K562 (cell line): ENCODE results near the gene BAIAP2. TPM values are rescaled to one million over a fixed set of nuclear protein-coding genes. Genes with fewer than 3 reads are reported as not detected.
A peak's percentile ranks its signal among the peaks of the same experiment; 100 is the strongest.

Experiments used
- ATAC-seq: fragments of 200-7000 bp; cut with Tn5 transposase; 3 replicates; pipeline ENCODE4 v1.9.1; 2020; ENCODE audit warnings: moderate library complexity
- BruUV-seq: library from RNA; stranded (reverse); fragments of 400-500 nt; replicated peaks from 2 replicates; lab custom pipeline; 2021; lab: Mats Ljungman, UMichigan
- CTCF ChIA-PET: fragments of 300-600 bp; formaldehyde crosslinking; extraction: SDS; loops from one replicate; lab custom pipeline; 2021; ENCODE audit warnings: low intra/inter-chr PET ratio; lab: Yijun Ruan, JAX
- POLR2A ChIA-PET: fragments of 300-600, 350-650 bp; sonication (Branson Sonifier 250); formaldehyde crosslinking; extraction: SDS; loops from one replicate; lab custom pipeline; 2021; ENCODE audit warnings: antibody characterized with exemption, inconsistent platforms; lab: Yijun Ruan, JAX
- DNase-seq, 4 experiments: peaks; one replicate each; pipeline versions ENCODE4 v3.0.0 to v3.0.0-alpha.2; 2011 to 2018; ENCODE audit warnings: low spot score in 3 of 4, mixed read lengths in 3 of 4; ENCODE audit errors: extremely low read depth in 1 of 4
- FAIRE-seq: peaks from 2 replicates; lab custom pipeline; 2011; peaks lifted over from hg19 to GRCh38; lab: Jason Lieb, UNC
- H2AFZ ChIP-seq: 2 replicates; pipeline ENCODE4 v1.6.0; 2011; ENCODE audit warnings: low read depth, low read length, control low read depth, inconsistent platforms
- H3K27ac ChIP-seq: fragments of 200-600 bp; 3 replicates; pipeline ENCODE4 v1.8.0; 2011; ENCODE audit warnings: low read depth, mild to moderate bottlenecking, control low read depth, inconsistent platforms, low read length, moderate library complexity, mixed read lengths; ENCODE audit errors: extremely low read depth
- H3K27me3 ChIP-seq, 2 experiments: fragments of 300-600 bp in 1 of 2; 2 replicates in 1 of 2; 3 replicates in 1 of 2; pipeline versions ENCODE4 v1.6.0 to v1.8.0; 2011; ENCODE audit warnings: inconsistent platforms in 2 of 2, low read length in 2 of 2, mild to moderate bottlenecking in 1 of 2, mixed read lengths in 1 of 2, moderate library complexity in 1 of 2; ENCODE audit not compliant: control insufficient read depth in 2 of 2, insufficient read depth in 2 of 2
- H3K36me3 ChIP-seq: fragments of 300-600 bp; 3 replicates; pipeline ENCODE4 v1.8.0; 2011; ENCODE audit warnings: mild to moderate bottlenecking, low read length, inconsistent platforms; ENCODE audit not compliant: control insufficient read depth, insufficient read depth
- H3K4me1 ChIP-seq, 2 experiments: fragments of 200-600 bp in 1 of 2; replicated peaks in 1 of 2; 2 replicates in 1 of 2; 3 replicates in 1 of 2; pipeline versions ENCODE4 v1.5.1 to v1.8.0; 2011; ENCODE audit warnings: inconsistent platforms in 2 of 2, low read length in 2 of 2, mild to moderate bottlenecking in 1 of 2, mixed read lengths in 1 of 2, moderate library complexity in 1 of 2; ENCODE audit not compliant: control insufficient read depth in 2 of 2, insufficient read depth in 2 of 2
- H3K4me2 ChIP-seq: 2 replicates; pipeline ENCODE4 v1.6.1; 2011; ENCODE audit warnings: low read length, control low read depth, inconsistent platforms, mixed read lengths; ENCODE audit not compliant: insufficient read depth
- H3K4me3 ChIP-seq: fragments of 200-600 bp; sonication (generic), shearing (Covaris generic); 2 replicates; pipeline ENCODE4 v1.5.1; 2016; ENCODE audit warnings: control low read depth, inconsistent platforms
- H3K79me2 ChIP-seq: fragments of 200-600 bp; 3 replicates; pipeline ENCODE4 v1.8.0; 2011; ENCODE audit warnings: low read length, inconsistent platforms; ENCODE audit not compliant: control insufficient read depth, insufficient read depth
- H3K9ac ChIP-seq, 2 experiments: 2 replicates each; pipeline versions ENCODE4 v1.6.0 to v1.6.1; 2011; ENCODE audit warnings: low read depth in 2 of 2, low read length in 2 of 2, control low read depth in 1 of 2, inconsistent platforms in 1 of 2, mild to moderate bottlenecking in 1 of 2, mixed read lengths in 1 of 2; ENCODE audit not compliant: insufficient read depth in 1 of 2
- H3K9me1 ChIP-seq: one replicate; pipeline ENCODE4 v1.6.0; 2011; ENCODE audit warnings: inconsistent platforms, mild to moderate bottlenecking, low read length, moderate library complexity; ENCODE audit not compliant: control insufficient read depth, insufficient read depth
- H3K9me3 ChIP-seq: replicated peaks from 2 replicates; pipeline ENCODE4 v1.5.1; 2011; ENCODE audit warnings: low read depth, low read length, inconsistent platforms; ENCODE audit not compliant: control insufficient read depth, insufficient read depth
- H4K20me1 ChIP-seq: replicated peaks from 2 replicates; pipeline ENCODE4 v1.6.1; 2011; ENCODE audit warnings: low read length, inconsistent platforms, mixed read lengths; ENCODE audit not compliant: control insufficient read depth, insufficient read depth
- DDX20 ChIP-seq: fragments of 450-650 bp; IDR thresholded peaks from 2 replicates; pipeline ENCODE4 v1.6.1; 2016; ENCODE audit warnings: missing genetic modification characterization, low read depth, mild to moderate bottlenecking, missing compliant biosample characterization, moderate library complexity
- DNMT1 ChIP-seq: fragments of 450-650 bp; IDR thresholded peaks from 2 replicates; pipeline ENCODE4 v1.6.1; 2016; ENCODE audit warnings: antibody characterized with exemption, mild to moderate bottlenecking
- ETS1 ChIP-seq: conservative IDR thresholded peaks from 2 replicates; pipeline ENCODE4 v1.6.1; 2011; ENCODE audit warnings: low read depth, mild to moderate bottlenecking, low read length; ENCODE audit not compliant: control insufficient read depth
- HDAC8 ChIP-seq: fragments of 450-650 bp; IDR thresholded peaks from 2 replicates; pipeline ENCODE4 v1.6.1; 2016; ENCODE audit warnings: mild to moderate bottlenecking, missing genetic modification characterization, moderate library complexity, missing compliant biosample characterization
- HEY1 ChIP-seq: fragments of 250-450 bp; sonication (Bioruptor Pico); IDR thresholded peaks from 2 replicates; pipeline ENCODE4 v1.5.0; 2020; ENCODE audit warnings: mild to moderate bottlenecking, moderate library complexity, borderline replicate concordance
- HNRNPK ChIP-seq: fragments of 200-400 bp; formaldehyde crosslinking; IDR thresholded peaks from one replicate; pipeline ENCODE4 v1.6.1; 2018; ENCODE audit warnings: mild to moderate bottlenecking, low read depth, low read length; ENCODE audit not compliant: poor library complexity, severe bottlenecking
- POLR2G ChIP-seq: fragments of 200-400 bp; formaldehyde crosslinking; IDR thresholded peaks from 2 replicates; pipeline ENCODE4 v1.6.1; 2017; ENCODE audit warnings: low read depth, mild to moderate bottlenecking, antibody characterized with exemption, low read length, moderate library complexity
- THRB ChIP-seq: fragments of 450-650 bp; formaldehyde crosslinking; conservative IDR thresholded peaks from 2 replicates; pipeline ENCODE4 v1.4.0; 2022; ENCODE audit warnings: mild to moderate bottlenecking, missing genetic modification characterization
- ZNF395 ChIP-seq: fragments of 200-800 bp; sonication (Bioruptor generic); IDR thresholded peaks from 2 replicates; pipeline ENCODE4 v1.6.1; 2017; ENCODE audit warnings: missing genetic modification characterization, missing compliant biosample characterization
- ZNF445 ChIP-seq: fragments of 250-450 bp; sonication (Bioruptor Pico); IDR thresholded peaks from 2 replicates; pipeline ENCODE4 v1.4.0; 2020; ENCODE audit warnings: low read depth, mild to moderate bottlenecking, moderate library complexity
- ZNF551 ChIP-seq: fragments of 250-450 bp; sonication (Bioruptor Pico); IDR thresholded peaks from 2 replicates; pipeline ENCODE4 v1.5.0; 2021; ENCODE audit warnings: mild to moderate bottlenecking, moderate library complexity
- WGBS: fragments of 100-300 bp; shearing (Covaris generic); methylation state at CpG from one replicate; pipeline ENCODE4 v1.1.6; 2016; ENCODE audit warnings: low coverage, mixed read lengths; ENCODE audit not compliant: insufficient coverage; ENCODE audit errors: missing lambda C conversion rate; 5-methylcytosine and 5-hydroxymethylcytosine counted together
- in situ Hi-C: fragments of 300-500 bp; cut with MboI; formaldehyde crosslinking; loops from 4 replicates; pipeline ENCODE4 v1.15.0; 2018; ENCODE audit warnings: inconsistent platforms, mixed read lengths
- intact Hi-C: fragments of 100-400 bp; cut with micrococcal nuclease; formaldehyde crosslinking; loops from 2 replicates; pipeline ENCODE4 v1.14.2; 2022
- polyA plus RNA-seq, 8 experiments: library from polyadenylated mRNA; depleted of rRNA in 4 of 8; stranded (reverse) in 5 of 8; unstranded in 3 of 8; fragments of >200 nt; fragmentation: Nextera tagmentation in 2 of 8; fragmentation: Illumina TruSeq in 1 of 8; extraction: Ambion mirVana in 2 of 8; extraction: Trizol in 1 of 8; gene quantifications; 2 replicates each; pipeline versions ENCODE4 v1.2.1 to v1.2.3, GENCODE V29; 2011 to 2014; ENCODE audit warnings: inconsistent platforms in 1 of 8, missing spikeins in 1 of 8
- total RNA-seq, 7 experiments: library from RNA; depleted of rRNA in 6 of 7; stranded (reverse); fragments of >200 nt in 6 of 7; fragmentation: Illumina TruSeq in 2 of 7; extraction: Trizol in 2 of 7; gene quantifications; 2 replicates each; pipeline versions ENCODE4 v1.2.1 to v1.2.3, GENCODE V29; 2011 to 2021; ENCODE audit warnings: low replicate concordance in 1 of 7

Gene BAIAP2
- total and polyA plus RNA-seq, 9 of the 15 experiments (the other 6 are each of a cell fraction or from before 2014, with no cell fraction given): 2.3 to 51.6 (median 18.4) TPM

GRCh38 chr17:81102869-81103268 is 67.9 kb downstream of the BAIAP2 start:
- CTCF ChIA-PET: interaction anchor here (1.7 to 3.3 kb wide), 2 partner anchors 80 to 113 kb away, joined by 9 to 64 read pairs; partner anchors contain the start of gene CHMP6
- BruUV-seq: no TSS peak
- TF ChIP-seq POLR2G (0 out of 2 replicates have a peak, but pooled peaks have one; percentile 16), HNRNPK (no peak)
- H2AFZ ChIP-seq: no peak overlapping the region
- H3K27me3 ChIP-seq: no peaks in the 10 kb centered on the region
- in situ Hi-C loops: no loop called here
- POLR2A ChIA-PET: interaction anchor here (0.6 to 0.7 kb wide), 2 partner anchors 138 to 150 kb away, joined by 3 to 4 read pairs; no protein-coding TSS in a partner anchor
- ATAC-seq: no peak
- H3K4me1 ChIP-seq: peaks cover 8 to 87% of the 10 kb centered on the region in 2 experiments
- no peak for FAIRE-seq
- H3K4me3 ChIP-seq: no peak overlapping the region
- H3K9me3 ChIP-seq: no peaks in the 10 kb centered on the region
- no peaks in the 10 kb centered on the region for H3K9me1 ChIP-seq
- 96% methylated on average over 10 of the region's 17 CpGs for WGBS
- no peak for DNase-seq
- no peak overlapping the region for H3K4me2 ChIP-seq
- intact Hi-C loops: no loop called here
- no peaks in the 10 kb centered on the region for H3K79me2 ChIP-seq
- 0 out of 4 replicates have a peak overlapping the region, but pooled peaks of 1 of the 2 experiments have one; percentile 1 for H3K9ac ChIP-seq
- no peaks in the 10 kb centered on the region for H4K20me1 ChIP-seq
- H3K27ac ChIP-seq: no peak overlapping the region
- peaks cover 44% of the 10 kb centered on the region; the same call in 2 of the 3 replicates for H3K36me3 ChIP-seq

GRCh38 chr17:81103379-81103778 is 68.4 kb downstream of the BAIAP2 start:
- no peaks in the 10 kb centered on the region for H3K27me3 ChIP-seq
- no peaks in the 10 kb centered on the region for H4K20me1 ChIP-seq
- BruUV-seq: no TSS peak
- peaks cover 43% of the 10 kb centered on the region; the same call in 2 of the 3 replicates for H3K36me3 ChIP-seq
- 0 out of 4 replicates have a peak overlapping the region, but pooled peaks of 1 of the 2 experiments have one; percentile 1 for H3K9ac ChIP-seq
- peaks cover 3 to 85% of the 10 kb centered on the region in 2 experiments; a peak in 4 of 5 replicates for H3K4me1 ChIP-seq
- no peak overlapping the region for H3K27ac ChIP-seq
- in situ Hi-C loops: no loop called here
- FAIRE-seq: no peak
- POLR2A ChIA-PET: interaction anchor here (0.7 kb wide), 1 partner anchor 137 kb away, joined by 4 read pairs; no protein-coding TSS in a partner anchor
- no peaks in the 10 kb centered on the region for H3K9me1 ChIP-seq
- no peak for ATAC-seq
- no peak overlapping the region for H2AFZ ChIP-seq
- intact Hi-C loops: no loop called here
- no peaks in the 10 kb centered on the region for H3K9me3 ChIP-seq
- H3K4me2 ChIP-seq: no peak overlapping the region
- 100% methylated on average over 12 of the region's 20 CpGs for WGBS
- H3K4me3 ChIP-seq: no peak overlapping the region
- CTCF ChIA-PET: interaction anchor here (3.3 kb wide), 1 partner anchor 113 kb away, joined by 64 read pairs; the partner anchor contains the start of gene CHMP6
- no peaks in the 10 kb centered on the region for H3K79me2 ChIP-seq
- DNase-seq: no peak
- TF ChIP-seq DDX20 (tag) (no peak), HEY1 (CRISPR knock-in tag) (no peak), ETS1 (no peak), ZNF395 (CRISPR knock-in tag) (no peak), DNMT1 (no peak), ZNF551 (CRISPR knock-in tag) (no peak), THRB (no peak), HDAC8 (tag) (no peak), ZNF445 (CRISPR knock-in tag) (no peak)
